ENCODE results near the gene NACC1.

Gene NACC1

DNA sequence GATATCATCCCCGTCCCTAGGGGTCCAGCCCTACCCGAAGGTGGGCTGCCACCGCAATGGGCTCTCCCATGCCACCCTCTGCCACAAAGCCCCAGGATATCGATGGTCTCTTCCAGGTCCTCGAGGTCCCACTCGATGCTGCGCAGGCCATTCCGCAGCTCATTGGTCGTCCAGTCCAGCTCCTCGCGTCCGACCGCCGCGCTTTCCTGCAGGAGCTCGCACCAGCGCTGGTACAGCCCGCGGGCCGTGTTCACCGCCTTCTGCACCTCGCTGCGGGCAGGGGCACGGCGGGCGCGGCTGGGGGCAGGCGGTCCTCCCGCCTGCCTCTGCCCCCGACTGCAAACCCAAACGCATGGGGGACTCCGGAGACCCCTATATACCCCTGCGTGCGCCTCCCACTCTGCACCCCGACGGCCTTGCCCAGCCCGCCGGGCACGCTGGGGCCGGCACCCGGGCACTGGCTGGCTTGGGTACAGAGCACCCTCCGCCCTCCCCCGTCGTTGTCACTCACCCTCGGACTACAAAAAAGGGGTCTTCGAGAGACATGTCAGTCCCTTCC is 31.6 kb downstream of the NACC1 start:
- DNase-seq, result peak in 2 of 3 donors; percentile 45 to 55

DNA sequence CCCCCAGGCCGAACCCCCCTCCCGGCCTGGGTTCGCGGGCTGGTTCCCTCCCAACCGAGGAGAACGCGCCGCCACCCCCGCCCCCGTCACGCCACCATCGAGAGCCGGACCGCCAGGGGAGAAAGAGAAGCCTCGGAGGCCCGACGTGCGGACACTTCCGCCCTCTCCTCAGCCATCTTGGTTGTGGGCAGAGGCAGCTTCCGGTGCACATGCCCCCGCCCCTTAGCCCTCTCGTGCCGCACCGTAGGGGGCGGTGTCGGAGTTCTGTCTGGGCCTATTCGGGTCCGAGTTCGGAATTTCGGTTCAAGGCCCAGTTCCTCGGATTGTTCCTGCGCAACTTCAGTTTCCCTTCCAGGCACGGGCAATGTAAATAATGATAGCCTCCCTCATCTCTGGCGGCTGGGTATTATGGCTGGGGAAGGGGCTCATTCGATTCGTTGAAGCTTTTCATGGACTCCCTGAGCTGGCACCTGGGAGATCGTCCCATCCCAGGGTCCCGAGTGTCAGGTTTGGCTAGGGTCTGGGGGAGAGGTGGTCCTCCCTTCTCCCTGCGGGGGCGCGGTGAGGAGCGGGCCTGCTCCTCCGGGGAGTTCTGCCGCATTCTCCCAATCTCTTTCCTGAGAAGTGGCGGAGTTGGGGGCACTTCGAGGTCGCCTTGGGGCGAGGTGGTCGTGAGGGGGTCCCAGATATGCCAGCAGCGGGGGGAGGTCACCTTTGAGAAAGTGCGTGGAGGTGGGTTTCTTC is 32.3 kb downstream of the NACC1 start, which contains the start of the genes IER2 and STX10:
IER2 (plus strand) TSS at position 225 of the 744 bp plus-strand sequence. CDS start 2,776 bp downstream, outside the sequence.
STX10 (minus strand) TSS at position 189 of the 744 bp plus-strand sequence. CDS start 202 bp downstream, outside the sequence.
- DNase-seq, result peak; percentile 97

- no peak for DNase-seq
These were observed 33.0 kb downstream of the NACC1 start for GRCh38 chr19:13150931-13151604.

DNA sequence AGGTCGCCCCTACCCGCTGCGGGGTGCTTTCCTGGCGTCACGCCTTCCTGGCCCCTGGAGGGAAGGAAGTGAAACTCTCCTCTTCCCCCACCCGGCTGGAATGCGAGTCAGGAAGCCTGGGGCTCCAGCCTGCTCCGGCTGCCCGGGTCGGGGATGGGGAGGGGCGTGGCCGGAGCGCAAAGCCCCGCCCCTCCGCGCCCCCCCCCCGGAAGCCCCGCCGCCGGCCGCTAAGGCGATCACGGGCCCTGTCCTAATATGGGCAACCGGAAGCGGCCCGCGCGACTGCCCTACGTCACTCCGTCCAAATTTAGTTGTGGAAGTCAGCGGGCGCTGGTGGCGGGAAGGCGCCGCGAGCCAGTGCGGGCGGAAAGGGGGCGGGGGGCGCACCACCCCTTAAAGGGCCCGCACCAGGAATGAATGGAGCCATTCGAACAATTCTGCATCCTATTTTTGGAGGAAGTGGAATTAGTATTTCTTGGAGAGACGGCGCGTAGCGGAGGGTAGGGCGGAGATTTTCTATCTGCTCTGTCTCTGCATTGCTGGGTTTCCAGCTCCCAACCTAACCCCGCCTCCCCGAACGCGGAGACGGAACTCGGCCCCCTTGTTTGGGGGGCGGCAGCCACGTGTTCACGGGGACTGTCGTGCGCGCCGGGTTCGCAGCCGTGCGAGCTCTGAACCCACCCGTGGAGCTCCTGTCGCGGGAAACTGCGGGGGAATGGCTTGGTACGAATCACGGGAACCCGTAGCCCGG is 33.7 kb downstream of the NACC1 start:
- peak; percentile 98 to 99 (median 99) for DNase-seq

GRCh38 chr19:13152356-13152973 is 34.4 kb downstream of the NACC1 start:
- DNase-seq, result no peak

DNA sequence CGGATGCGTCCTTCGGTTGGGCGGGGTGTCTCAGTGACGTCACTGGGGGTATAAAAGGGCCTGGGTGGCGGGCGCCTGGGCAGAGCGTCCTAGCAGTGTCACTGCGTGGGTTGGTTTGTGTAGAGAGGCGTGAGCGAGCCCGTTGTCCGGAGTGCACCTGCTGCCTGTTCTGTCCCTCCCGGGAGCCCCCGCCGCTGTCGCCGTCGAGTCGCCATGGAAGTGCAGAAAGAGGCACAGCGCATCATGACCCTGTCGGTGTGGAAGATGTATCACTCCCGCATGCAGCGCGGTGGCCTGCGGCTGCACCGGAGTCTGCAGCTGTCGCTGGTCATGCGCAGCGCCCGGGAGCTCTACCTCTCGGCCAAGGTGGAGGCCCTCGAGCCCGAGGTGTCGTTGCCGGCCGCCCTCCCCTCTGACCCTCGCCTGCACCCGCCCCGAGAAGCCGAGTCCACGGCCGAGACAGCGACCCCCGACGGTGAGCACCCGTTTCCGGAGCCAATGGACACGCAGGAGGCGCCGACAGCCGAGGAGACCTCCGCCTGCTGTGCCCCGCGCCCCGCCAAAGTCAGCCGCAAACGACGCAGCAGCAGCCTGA is 35.0 kb downstream of the NACC1 start:
- DNase-seq, result peak; percentile 98 to 99 (median 98)

DNA sequence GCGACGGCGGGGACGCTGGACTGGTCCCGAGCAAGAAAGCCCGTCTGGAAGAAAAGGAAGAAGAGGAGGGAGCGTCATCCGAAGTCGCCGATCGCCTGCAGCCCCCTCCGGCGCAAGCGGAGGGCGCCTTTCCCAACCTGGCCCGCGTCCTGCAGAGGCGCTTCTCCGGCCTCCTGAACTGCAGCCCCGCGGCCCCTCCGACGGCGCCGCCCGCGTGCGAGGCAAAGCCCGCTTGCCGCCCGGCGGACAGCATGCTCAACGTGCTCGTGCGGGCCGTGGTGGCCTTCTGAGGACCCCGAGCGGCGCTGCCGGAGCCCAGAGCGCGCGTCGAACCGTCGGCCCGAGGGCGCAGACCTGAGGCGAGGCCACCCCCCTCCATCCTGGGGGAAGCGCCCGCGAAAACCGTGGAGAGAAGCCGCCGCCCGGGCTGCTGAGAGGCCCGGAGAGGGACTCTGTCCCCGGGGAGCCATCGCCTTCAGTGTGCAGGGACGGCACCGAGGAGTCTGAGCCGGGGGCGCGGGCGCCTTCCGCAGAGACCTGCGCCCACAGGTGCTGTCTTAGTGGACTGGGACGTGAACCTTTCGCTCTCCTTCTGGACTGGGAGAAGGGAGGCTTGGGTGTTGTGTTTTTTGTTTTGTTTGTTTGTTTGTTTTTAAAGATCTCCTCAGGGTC is 35.6 kb downstream of the NACC1 start:
- DNase-seq, result peak in 2 of 3 donors; percentile 35 to 56

DNA sequence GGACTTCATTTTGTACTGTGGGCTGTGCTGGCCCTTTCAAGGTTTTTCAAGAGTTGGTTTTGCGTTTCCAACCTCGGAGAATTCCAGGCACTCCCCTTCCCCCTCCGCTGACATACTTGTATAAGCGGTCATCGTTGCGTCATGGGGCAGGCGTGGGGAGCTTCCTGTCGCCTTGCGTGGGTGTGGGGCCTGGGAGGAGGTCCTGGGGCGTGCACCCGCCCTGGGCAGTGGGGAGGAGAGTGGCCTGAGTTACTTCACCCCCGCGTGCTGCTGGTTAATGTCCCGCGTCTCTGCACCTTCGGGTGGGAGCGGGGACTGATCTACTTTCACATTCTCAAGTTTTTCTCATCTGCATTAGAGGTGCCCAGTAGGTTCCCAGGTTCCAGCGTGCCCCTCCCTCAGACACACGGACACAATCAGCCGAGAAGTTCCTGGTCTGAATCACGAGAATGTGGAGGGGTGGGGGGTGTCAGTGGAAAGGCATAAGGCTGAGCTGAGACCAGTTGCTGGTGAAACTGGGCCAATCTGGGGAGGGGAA is 36.2 kb downstream of the NACC1 start:
- DNase-seq, result peak; percentile 99 to 100 (median 99)

DNA sequence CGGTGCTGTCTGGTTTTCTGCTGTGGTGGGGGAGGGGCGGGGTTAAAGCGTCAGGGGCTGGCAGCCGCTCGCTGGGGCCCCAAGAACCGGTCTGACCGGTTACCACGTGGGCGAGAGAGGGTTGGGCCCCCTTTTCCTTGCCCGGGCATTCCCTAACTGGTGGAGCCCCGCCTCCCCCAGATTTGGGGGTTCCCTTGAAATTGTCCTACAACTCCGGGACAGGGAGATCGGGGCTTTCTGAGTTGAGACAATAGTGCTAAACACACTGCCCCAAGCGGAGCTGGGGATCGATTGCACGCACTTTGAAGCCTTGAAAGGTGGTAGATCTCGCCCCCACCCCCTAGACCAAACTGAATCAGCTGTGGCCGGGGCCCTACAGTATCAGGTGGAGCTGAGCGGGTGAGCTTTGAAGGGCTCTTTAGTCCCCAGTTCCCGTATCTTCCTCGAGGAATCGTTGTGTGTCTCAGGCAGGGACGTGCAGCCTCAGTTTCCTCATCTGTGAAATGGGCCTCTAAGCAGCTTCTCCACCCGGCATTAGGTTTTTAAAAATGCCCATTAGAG is 36.9 kb downstream of the NACC1 start:
- peak; percentile 95 to 97 (median 95) for DNase-seq

GRCh38 chr19:13155472-13156359 is 37.7 kb downstream of the NACC1 start:
- DNase-seq, result peak; percentile 73 to 89 (median 75)

GRCh38 chr19:13159713-13160112 is 41.6 kb downstream of the NACC1 start:
- no peak for DNase-seq

DNA sequence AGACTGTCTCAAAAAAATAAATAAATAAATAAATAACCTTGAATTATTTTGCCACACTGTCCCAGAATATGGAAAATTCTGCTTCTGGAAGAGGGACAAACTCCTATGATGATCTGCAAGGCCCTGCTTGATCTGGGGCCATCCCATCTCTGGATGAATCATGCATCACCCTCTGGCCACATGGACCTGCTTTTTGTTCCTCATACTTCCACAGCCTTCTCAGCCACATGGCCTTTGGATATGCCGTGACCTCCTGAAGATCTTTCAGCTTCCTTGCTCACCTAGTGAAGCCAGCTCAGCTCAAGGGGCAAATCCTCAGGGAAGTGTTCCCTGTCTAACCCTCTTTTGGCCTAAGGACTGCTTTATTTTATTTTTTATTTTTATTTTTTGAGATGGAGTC is 42.5 kb downstream of the NACC1 start:
- DNase-seq, result peak; percentile 73 to 77 (median 75)

GRCh38 chr19:13162724-13163608 is 44.9 kb downstream of the NACC1 start:
- peak; percentile 94 to 97 (median 96) for DNase-seq

DNA sequence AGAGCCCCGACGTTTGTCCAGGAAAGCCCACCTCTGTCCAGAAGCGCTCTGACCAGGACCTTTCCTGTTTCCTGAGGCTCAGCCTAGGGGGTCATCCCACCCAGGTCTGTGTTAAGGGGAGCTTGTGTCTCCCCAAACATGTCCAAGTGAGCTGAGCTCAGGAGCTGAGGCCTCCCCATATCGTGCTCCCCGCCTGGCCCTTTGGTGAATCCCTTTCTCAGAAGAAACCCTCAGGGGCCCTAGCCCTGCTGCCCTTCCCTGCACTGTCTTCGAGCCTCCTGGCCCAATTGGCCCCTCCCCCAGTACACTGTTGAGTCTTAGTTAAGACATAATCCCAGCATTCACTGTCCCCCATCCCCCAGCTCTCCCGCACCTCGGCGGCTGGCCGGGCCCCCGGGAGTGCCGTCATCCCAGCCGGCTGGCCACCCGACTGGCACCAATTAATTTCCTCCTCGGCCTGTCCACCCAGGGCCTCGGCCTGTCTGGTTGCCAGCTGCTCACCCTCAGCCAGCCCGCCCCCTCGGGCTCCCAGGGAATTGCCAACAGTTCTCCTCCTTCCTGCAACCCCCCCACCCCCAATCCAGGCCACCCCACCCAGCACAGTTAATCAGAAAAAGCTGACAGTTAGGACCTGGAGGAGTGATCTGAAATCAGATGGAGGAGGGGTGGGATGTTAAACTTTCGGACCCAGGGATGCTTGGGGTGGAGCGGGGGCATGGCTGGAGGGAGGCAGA is 45.7 kb downstream of the NACC1 start:
- DNase-seq, result peak in 2 of 3 donors; percentile 58 to 63

GRCh38 chr19:13164343-13165161 is 46.5 kb downstream of the NACC1 start:
- DNase-seq, result no peak

DNA sequence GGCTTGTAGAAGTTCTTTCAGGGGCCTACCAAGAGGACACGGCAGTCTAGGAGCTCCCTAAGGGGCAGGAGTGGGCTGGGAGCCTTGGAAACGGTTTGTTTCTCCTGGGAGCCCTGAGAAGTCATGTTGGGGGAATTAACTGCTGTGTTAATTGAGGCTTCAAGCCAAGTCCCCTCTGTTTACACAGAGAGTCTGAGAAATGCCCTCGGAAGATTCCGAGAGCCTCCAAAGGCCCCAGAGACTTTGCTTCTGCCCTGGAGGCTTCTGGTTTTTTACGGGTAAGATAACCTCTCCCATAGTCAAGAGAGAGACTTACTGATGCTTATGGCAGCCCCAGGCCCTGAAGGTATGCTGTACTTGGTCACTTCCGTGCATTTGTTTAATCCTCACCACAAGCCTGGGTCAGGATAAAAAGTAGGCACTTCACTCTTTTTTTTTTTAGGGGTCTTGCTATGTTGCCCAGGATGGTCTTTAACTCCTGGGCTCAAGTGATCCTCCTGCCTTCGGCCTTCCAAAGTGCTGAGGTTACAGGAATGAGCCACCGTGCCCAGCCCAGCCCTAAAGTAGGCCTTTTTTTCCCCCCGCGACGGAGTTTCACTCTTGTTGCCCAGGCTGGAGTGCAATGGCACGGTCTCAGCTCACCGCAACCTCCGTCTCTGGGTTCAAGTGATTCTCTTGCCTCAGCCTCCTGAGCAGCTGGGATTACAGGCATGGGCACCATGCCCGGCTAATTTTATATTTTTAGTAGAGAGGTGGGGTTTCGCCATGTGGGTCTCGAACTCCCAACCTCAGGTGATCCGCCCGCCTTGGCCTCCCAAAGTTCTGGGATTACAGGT is 47.3 kb downstream of the NACC1 start:
- no peak for DNase-seq

Data from suppressor macrophage treated with lipopolysaccharide for 1 hour (primary cell).